ENCODE results near the gene SLC34A3.

GRCh38 chr9:137228506-137228967 is 2.2 kb upstream of the SLC34A3 start:
- no peak for TF ChIP-seq CTCF (IDR thresholded peaks at IDR 0.05)
- TF ChIP-seq POLR2AphosphoS5 (IDR thresholded peaks at IDR 0.05), result no peak
- TF ChIP-seq POLR2A (IDR thresholded peaks at IDR 0.05), result no peak
- TF ChIP-seq EP300 (IDR thresholded peaks at IDR 0.05; ENCODE audit: low read depth), result no peak
